ENCODE results near the gene PPL.

GRCh38 chr16:4899474-4899846 lies 37.5 kb downstream of the PPL start:
- TF ChIP-seq CTCF (IDR thresholded peaks at IDR 0.05) (no peak), ARID4B (CRISPR knock-in tag; IDR thresholded peaks at IDR 0.05; ENCODE audit: borderline replicate concordance) (no peak), IRF1 (CRISPR knock-in tag; IDR thresholded peaks at IDR 0.05) (no peak), TEAD4 (CRISPR knock-in tag; IDR thresholded peaks at IDR 0.05) (no peak), E2F1 (CRISPR knock-in tag; IDR thresholded peaks at IDR 0.05) (no peak), MXD4 (CRISPR knock-in tag; IDR thresholded peaks at IDR 0.05; ENCODE audit: borderline replicate concordance) (no peak), PREB (CRISPR knock-in tag; IDR thresholded peaks at IDR 0.05; ENCODE audit: borderline replicate concordance) (no peak), USF2 (CRISPR knock-in tag; IDR thresholded peaks at IDR 0.05) (no peak), HMGXB4 (CRISPR knock-in tag; IDR thresholded peaks at IDR 0.05) (no peak), ATF3 (CRISPR knock-in tag; conservative IDR thresholded peaks at IDR 0.05) (no peak), MLX (CRISPR knock-in tag; IDR thresholded peaks at IDR 0.05) (no peak), ELF4 (CRISPR knock-in tag; IDR thresholded peaks at IDR 0.05; ENCODE audit: low read depth) (no peak)
